LNCaP clone FGC (cell line): ENCODE data around the gene PER3.
A peak's percentile ranks its signal among the peaks of the same experiment; 100 is the strongest.

ENCODE experiments used
- DNase-seq: peaks from one replicate; pipeline ENCODE4 v3.0.0-alpha.2; 2011; ENCODE audit warnings: low read depth
- H3K4me3 ChIP-seq: 2 replicates; pipeline ENCODE4 v1.5.1; 2011; ENCODE audit warnings: mild to moderate bottlenecking, low read depth, low read length, control low read depth
- CTCF ChIP-seq: IDR thresholded peaks from 2 replicates; pipeline ENCODE4 v1.5.1; 2012; ENCODE audit warnings: mild to moderate bottlenecking; ENCODE audit not compliant: control insufficient read depth, insufficient read depth; ENCODE audit errors: extremely low read depth

The PER3 gene

GRCh38 chr1:7751174-7751573 is 32.9 kb upstream of the PER3 start:
- DNase-seq, result no peak
- H3K4me3 ChIP-seq, result no peak overlapping the region
- no peak for TF ChIP-seq CTCF

GRCh38 chr1:7752512-7753417 is 31.3 kb upstream of the PER3 start:
- 0 out of 2 replicates have a peak overlapping the region, but pooled peaks have one; percentile 5 for H3K4me3 ChIP-seq
- peak; percentile 77 for TF ChIP-seq CTCF
- DNase-seq, result peak; percentile 34

GRCh38 chr1:7753641-7754040 is 30.4 kb upstream of the PER3 start:
- H3K4me3 ChIP-seq, result no peak overlapping the region
- no peak for DNase-seq
- TF ChIP-seq CTCF, result no peak

GRCh38 chr1:7754234-7754633 is 29.9 kb upstream of the PER3 start:
- H3K4me3 ChIP-seq, result no peak overlapping the region
- no peak for DNase-seq
- TF ChIP-seq CTCF, result no peak

- DNase-seq, result no peak
- no peak overlapping the region for H3K4me3 ChIP-seq
- TF ChIP-seq CTCF, result no peak
These were observed 28.6 kb upstream of the PER3 start for GRCh38 chr1:7755448-7755847.

GRCh38 chr1:7760245-7760644 is 23.8 kb upstream of the PER3 start:
- no peak for TF ChIP-seq CTCF
- DNase-seq, result no peak
- no peak overlapping the region for H3K4me3 ChIP-seq

- H3K4me3 ChIP-seq, result no peak overlapping the region
- DNase-seq, result no peak
- no peak for TF ChIP-seq CTCF
These were observed 23.0 kb upstream of the PER3 start for GRCh38 chr1:7761103-7761502.
